IgD-negative memory B cell (primary cell): ENCODE measurements around the gene MAP3K12. TPM values are rescaled to one million over a fixed set of nuclear protein-coding genes. Genes with fewer than 3 reads are reported as not detected.

Experiments
- H3K27ac Mint-ChIP-seq, 3 donors: one replicate each; pipeline ENCODE4 v1.8.0; 2020 to 2022; ENCODE audit warnings: mild to moderate bottlenecking in 3 of 3, mixed read lengths in 3 of 3, moderate library complexity in 1 of 3
- H3K27me3 Mint-ChIP-seq: one replicate; pipeline ENCODE4 v1.8.0; 2021; ENCODE audit warnings: mixed read lengths
- H3K36me3 Mint-ChIP-seq: one replicate; pipeline ENCODE4 v1.8.0; 2020; ENCODE audit warnings: mild to moderate bottlenecking, mixed read lengths
- H3K4me1 Mint-ChIP-seq, 3 donors: one replicate each; pipeline ENCODE4 v1.8.0; 2020 to 2022; ENCODE audit warnings: mixed read lengths in 3 of 3, mild to moderate bottlenecking in 1 of 3
- H3K4me3 Mint-ChIP-seq, 4 donors: one replicate each; pipeline ENCODE4 v1.8.0; 2020 to 2022; ENCODE audit warnings: mild to moderate bottlenecking in 4 of 4, mixed read lengths in 4 of 4, moderate library complexity in 3 of 4
- H3K9me3 Mint-ChIP-seq, 3 donors: one replicate each; pipeline ENCODE4 v1.8.0; 2020 to 2021; ENCODE audit warnings: mixed read lengths in 3 of 3, mild to moderate bottlenecking in 1 of 3
- polyA plus RNA-seq: library from polyadenylated mRNA; unstranded; fragments of 300-500 nt; fragmentation: Illumina TruSeq; gene quantifications from one replicate; pipeline ENCODE4 v1.2.3, GENCODE V29; 2021

Gene MAP3K12
- polyA plus RNA-seq, 1 donor from 2014 or later: 1.4 TPM

DNA sequence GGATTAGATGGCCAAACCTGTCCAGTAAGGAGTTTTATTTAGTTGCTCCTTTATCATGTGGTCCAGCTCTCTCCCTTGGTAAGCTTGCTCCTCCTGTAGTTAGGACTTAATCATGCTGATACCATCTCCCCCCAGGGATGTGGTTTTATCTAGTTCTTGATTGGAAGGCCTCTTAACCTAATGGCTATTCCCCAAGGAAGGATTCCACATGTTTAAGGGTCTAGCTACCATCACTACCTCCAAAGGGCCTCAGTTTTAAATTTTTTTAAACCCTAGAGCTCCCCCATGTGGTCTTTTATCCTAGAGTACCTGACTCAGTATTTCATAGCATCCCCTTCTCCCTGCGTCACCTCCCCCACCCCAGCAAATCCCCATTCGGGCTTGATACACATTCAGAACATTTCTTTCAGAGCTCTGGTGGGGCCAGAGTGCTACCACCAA, 22.5 kb downstream of the MAP3K12 start:
- Mint-ChIP-seq H3K9me3 (no peaks in the 10 kb centered on the region), H3K4me3 (peak overlapping the region in 2 of 4 donors; percentile 20 to 38), H3K4me1 (peaks cover 12 to 19% (median 15%) of the 10 kb centered on the region in 3 donors), H3K27me3 (no peaks in the 10 kb centered on the region), H3K27ac (peak overlapping the region in 1 of 3 donors; percentile 75), H3K36me3 (peaks cover 3% of the 10 kb centered on the region)

DNA sequence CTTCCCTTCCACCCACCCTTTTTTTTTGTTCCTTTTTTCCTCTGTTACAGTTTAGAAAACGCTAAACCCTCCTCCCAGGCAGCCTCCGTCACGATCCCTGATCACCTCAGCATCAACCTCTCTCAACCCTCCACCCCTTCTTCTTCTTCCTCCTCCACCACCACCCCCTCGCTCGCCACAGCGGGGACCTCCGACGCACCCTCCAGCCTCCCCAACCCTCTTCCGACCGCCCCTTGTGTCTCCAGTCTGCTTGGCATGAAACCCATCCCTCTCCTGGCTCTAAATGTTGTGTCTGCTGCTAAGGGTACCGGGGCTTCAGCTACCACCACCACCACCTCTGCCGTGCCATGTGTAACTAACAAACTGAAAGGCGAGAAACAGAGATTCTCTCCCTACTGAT, 24.4 kb downstream of the MAP3K12 start:
- peak overlapping the region in 2 of 3 donors; percentile 58 to 70 for H3K27ac Mint-ChIP-seq
- H3K27me3 Mint-ChIP-seq: no peaks in the 10 kb centered on the region
- no peaks in the 10 kb centered on the region for H3K9me3 Mint-ChIP-seq
- H3K4me3 Mint-ChIP-seq: peak overlapping the region in 2 of 4 donors; percentile 5 to 39
- peaks cover 2% of the 10 kb centered on the region for H3K36me3 Mint-ChIP-seq
- H3K4me1 Mint-ChIP-seq: peaks cover 13 to 19% (median 15%) of the 10 kb centered on the region in 3 donors

GRCh38 chr12:53474077-53474476, 25.2 kb downstream of the MAP3K12 start:
- Mint-ChIP-seq H3K27me3 (no peaks in the 10 kb centered on the region), H3K4me1 (peaks cover 13 to 19% (median 15%) of the 10 kb centered on the region in 3 donors), H3K9me3 (no peaks in the 10 kb centered on the region), H3K4me3 (peak overlapping the region in 1 of 4 donors; percentile 17), H3K27ac (peak overlapping the region in 1 of 3 donors; percentile 70), H3K36me3 (peaks cover 2% of the 10 kb centered on the region)

GRCh38 chr12:53472056-53472582, 27.1 kb downstream of the MAP3K12 start:
- Mint-ChIP-seq H3K4me3 (no peak overlapping the region), H3K36me3 (peaks cover 2% of the 10 kb centered on the region), H3K9me3 (no peaks in the 10 kb centered on the region), H3K4me1 (peaks cover 13 to 19% (median 18%) of the 10 kb centered on the region in 3 donors), H3K27me3 (no peaks in the 10 kb centered on the region), H3K27ac (peak overlapping the region in 1 of 3 donors; percentile 49)

- Mint-ChIP-seq H3K4me3 (no peak overlapping the region), H3K36me3 (peaks cover 2% of the 10 kb centered on the region)
Measured at GRCh38 chr12:53468282-53468681, 31.0 kb downstream of the MAP3K12 start.

GRCh38 chr12:53467880-53468279, 31.4 kb downstream of the MAP3K12 start:
- H3K27me3 Mint-ChIP-seq: no peaks in the 10 kb centered on the region
- no peaks in the 10 kb centered on the region for H3K9me3 Mint-ChIP-seq

More at GRCh38 chr12:53468282-53468681, 31.0 kb downstream of the MAP3K12 start:
- H3K27ac Mint-ChIP-seq: peak overlapping the region in 2 of 3 donors; percentile 59 to 83
- H3K9me3 Mint-ChIP-seq: no peaks in the 10 kb centered on the region
- peaks cover 6 to 10% (median 8%) of the 10 kb centered on the region in 3 donors for H3K4me1 Mint-ChIP-seq
- H3K27me3 Mint-ChIP-seq: no peaks in the 10 kb centered on the region

GRCh38 chr12:53467082-53467481, 32.2 kb downstream of the MAP3K12 start:
- Mint-ChIP-seq H3K4me1 (peaks cover 3 to 11% (median 6%) of the 10 kb centered on the region in 3 donors), H3K4me3 (no peak overlapping the region), H3K27me3 (no peaks in the 10 kb centered on the region), H3K27ac (no peak overlapping the region), H3K9me3 (no peaks in the 10 kb centered on the region), H3K36me3 (peaks cover 2% of the 10 kb centered on the region)

More at GRCh38 chr12:53467880-53468279, 31.4 kb downstream of the MAP3K12 start:
- Mint-ChIP-seq H3K27ac (peak overlapping the region in 2 of 3 donors; percentile 43 to 56), H3K4me1 (peaks cover 6 to 10% (median 8%) of the 10 kb centered on the region in 3 donors), H3K4me3 (no peak overlapping the region), H3K36me3 (peaks cover 2% of the 10 kb centered on the region)

DNA sequence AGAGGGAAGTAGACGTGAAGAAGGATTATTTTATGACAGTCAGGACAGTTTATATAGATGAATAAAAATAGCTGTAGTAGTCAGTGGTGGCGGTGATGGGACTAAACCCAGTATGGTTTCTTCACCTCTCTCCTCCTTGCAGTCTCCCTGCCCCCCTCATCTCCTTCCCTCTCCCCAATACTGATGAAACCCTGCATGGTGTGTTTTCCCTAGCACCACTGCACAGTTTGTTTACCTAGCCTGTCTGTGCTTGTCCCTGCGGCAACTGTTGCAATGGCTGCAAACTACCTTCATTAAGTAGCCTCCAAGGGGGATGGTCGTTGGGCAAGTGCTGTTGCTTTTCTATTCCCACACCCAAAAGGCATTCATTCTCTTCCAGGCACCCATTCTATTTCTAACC, 32.6 kb downstream of the MAP3K12 start:
- peaks cover 2 to 8% (median 5%) of the 10 kb centered on the region in 3 donors for H3K4me1 Mint-ChIP-seq
- no peak overlapping the region for H3K27ac Mint-ChIP-seq
- peaks cover 2% of the 10 kb centered on the region for H3K36me3 Mint-ChIP-seq
- H3K4me3 Mint-ChIP-seq: no peak overlapping the region
- no peaks in the 10 kb centered on the region for H3K9me3 Mint-ChIP-seq
- H3K27me3 Mint-ChIP-seq: no peaks in the 10 kb centered on the region

DNA sequence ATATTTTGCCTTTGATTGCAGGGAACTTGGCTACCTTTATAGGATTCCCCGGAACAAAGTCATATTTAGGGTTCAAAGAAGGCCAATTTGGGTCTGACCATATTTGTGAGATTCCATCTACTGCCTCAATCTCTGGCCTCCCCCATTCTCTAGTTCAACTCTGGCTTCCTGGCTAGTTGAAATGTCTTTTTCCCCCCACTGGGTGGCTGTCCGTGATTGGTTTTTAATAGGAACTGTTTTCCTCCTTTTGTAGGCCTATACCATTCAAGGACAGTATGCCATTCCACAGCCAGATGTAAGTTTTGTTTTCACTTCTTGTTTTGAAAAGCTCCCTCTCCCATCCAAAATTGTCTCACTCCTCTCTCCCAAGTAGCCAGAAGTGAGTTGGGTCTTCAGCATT, 33.6 kb downstream of the MAP3K12 start:
- H3K36me3 Mint-ChIP-seq: peaks cover 2% of the 10 kb centered on the region
- H3K9me3 Mint-ChIP-seq: no peaks in the 10 kb centered on the region
- no peak overlapping the region for H3K27ac Mint-ChIP-seq
- H3K4me3 Mint-ChIP-seq: peak overlapping the region in 2 of 4 donors; percentile 5 to 25
- no peaks in the 10 kb centered on the region for H3K27me3 Mint-ChIP-seq
- H3K4me1 Mint-ChIP-seq: peaks cover 0 to 9% (median 5%) of the 10 kb centered on the region in 3 donors

DNA sequence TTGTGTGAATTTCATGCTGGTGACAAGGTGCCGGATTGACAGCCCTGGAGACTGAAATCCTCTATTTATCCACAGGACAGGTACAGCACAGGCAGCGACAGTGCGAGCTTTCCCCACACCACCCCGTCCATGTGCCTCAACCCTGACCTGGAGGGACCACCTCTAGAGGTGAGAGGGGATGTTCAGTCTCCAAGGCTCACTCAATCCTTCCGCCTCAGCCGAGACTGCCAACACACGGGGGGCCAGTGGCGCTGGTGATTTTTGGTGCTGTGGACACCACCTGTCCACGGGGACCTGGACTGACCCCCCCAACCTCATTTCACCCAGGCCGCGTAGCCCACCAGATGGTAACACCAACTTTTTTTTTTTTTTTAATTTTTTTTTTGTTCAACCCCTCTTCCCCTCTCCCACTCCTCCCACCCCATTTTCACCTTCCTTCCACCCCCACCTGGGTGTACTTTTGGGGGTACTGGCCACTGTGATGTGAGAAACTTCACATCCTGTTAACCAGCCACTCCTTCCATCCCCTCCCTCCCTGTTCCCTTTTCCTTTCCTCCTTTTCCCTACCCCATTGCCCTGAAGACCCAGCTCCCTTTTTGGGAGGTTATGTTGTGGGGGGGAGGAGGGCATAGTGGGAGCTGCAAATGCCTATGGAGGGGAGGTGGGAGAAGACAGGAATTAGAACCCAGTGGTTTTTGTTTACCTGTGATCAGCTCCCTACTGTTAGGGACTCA, 34.4 kb downstream of the MAP3K12 start:
- peaks cover 0 to 15% (median 6%) of the 10 kb centered on the region in 3 donors for H3K4me1 Mint-ChIP-seq
- H3K27ac Mint-ChIP-seq: peak overlapping the region in 1 of 3 donors; percentile 63
- peaks cover 2% of the 10 kb centered on the region for H3K36me3 Mint-ChIP-seq
- no peaks in the 10 kb centered on the region for H3K9me3 Mint-ChIP-seq
- H3K27me3 Mint-ChIP-seq: no peaks in the 10 kb centered on the region
- H3K4me3 Mint-ChIP-seq: no peak overlapping the region

DNA sequence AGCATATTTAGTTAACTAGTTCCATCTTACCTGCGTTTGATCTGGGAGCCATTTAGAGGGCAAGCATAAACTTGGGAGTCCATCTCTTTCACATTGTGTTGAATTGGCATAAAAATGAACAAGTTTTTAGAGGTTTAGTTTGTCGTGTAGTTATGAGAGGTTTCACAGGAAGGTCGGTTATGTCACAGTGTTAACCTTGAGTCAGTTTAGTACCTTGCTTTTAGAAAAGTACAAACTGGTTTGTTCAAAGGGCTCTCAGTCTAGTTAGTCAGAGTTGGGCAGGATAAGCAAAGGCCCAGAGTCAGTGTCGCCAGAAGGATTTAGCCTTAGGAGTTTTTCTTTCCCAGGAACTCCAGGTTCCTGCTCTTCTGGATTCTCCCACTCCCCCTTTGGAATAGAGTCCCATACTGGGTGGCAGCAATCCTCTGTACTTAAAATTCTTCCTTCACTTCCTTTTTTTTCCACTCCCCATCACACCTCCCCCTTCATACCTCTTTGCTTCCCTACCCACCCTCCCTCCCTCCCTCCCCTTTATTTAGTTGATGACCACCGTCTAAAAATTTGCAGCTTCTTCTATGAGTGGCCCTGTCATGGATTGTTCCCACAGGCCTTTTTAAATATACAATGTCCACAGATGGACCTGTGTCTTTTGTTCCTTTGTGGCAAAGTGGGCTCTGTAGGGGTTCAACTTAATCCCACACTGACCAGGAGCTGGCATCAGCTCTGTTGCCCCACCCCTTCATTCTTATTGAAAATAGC, 35.3 kb downstream of the MAP3K12 start:
- H3K4me3 Mint-ChIP-seq: no peak overlapping the region
- H3K27ac Mint-ChIP-seq: peak overlapping the region in 1 of 3 donors; percentile 56
- no peaks in the 10 kb centered on the region for H3K27me3 Mint-ChIP-seq
- peaks cover 2% of the 10 kb centered on the region for H3K36me3 Mint-ChIP-seq
- H3K4me1 Mint-ChIP-seq: peaks cover 0 to 15% (median 6%) of the 10 kb centered on the region in 3 donors
- no peaks in the 10 kb centered on the region for H3K9me3 Mint-ChIP-seq

GRCh38 chr12:53462935-53463334, 36.3 kb downstream of the MAP3K12 start:
- Mint-ChIP-seq H3K27ac (no peak overlapping the region), H3K27me3 (no peaks in the 10 kb centered on the region), H3K36me3 (peaks cover 2% of the 10 kb centered on the region), H3K4me1 (peaks cover 0 to 15% (median 3%) of the 10 kb centered on the region in 3 donors), H3K4me3 (no peak overlapping the region), H3K9me3 (no peaks in the 10 kb centered on the region)

- H3K27ac Mint-ChIP-seq: no peak overlapping the region
- H3K4me1 Mint-ChIP-seq: peaks cover 0 to 15% (median 3%) of the 10 kb centered on the region in 3 donors
- no peaks in the 10 kb centered on the region for H3K27me3 Mint-ChIP-seq
- no peak overlapping the region for H3K4me3 Mint-ChIP-seq
- no peaks in the 10 kb centered on the region for H3K9me3 Mint-ChIP-seq
- H3K36me3 Mint-ChIP-seq: peaks cover 2% of the 10 kb centered on the region
Measured at GRCh38 chr12:53461591-53461990, 37.7 kb downstream of the MAP3K12 start.

- H3K4me3 Mint-ChIP-seq: peak overlapping the region in 1 of 4 donors; percentile 34
- peaks cover 0 to 15% (median 3%) of the 10 kb centered on the region in 3 donors for H3K4me1 Mint-ChIP-seq
- H3K36me3 Mint-ChIP-seq: no peaks in the 10 kb centered on the region
- peak overlapping the region in 2 of 3 donors; percentile 46 to 67 for H3K27ac Mint-ChIP-seq
- no peaks in the 10 kb centered on the region for H3K27me3 Mint-ChIP-seq
- H3K9me3 Mint-ChIP-seq: no peaks in the 10 kb centered on the region
Measured at GRCh38 chr12:53461059-53461458, 38.2 kb downstream of the MAP3K12 start.

- H3K9me3 Mint-ChIP-seq: no peaks in the 10 kb centered on the region
- H3K27me3 Mint-ChIP-seq: no peaks in the 10 kb centered on the region
- H3K36me3 Mint-ChIP-seq: peaks cover 4% of the 10 kb centered on the region
- H3K4me1 Mint-ChIP-seq: peaks cover 7 to 22% (median 10%) of the 10 kb centered on the region in 3 donors
- H3K27ac Mint-ChIP-seq: no peak overlapping the region
- no peak overlapping the region for H3K4me3 Mint-ChIP-seq
Measured at GRCh38 chr12:53459097-53459496, 40.2 kb downstream of the MAP3K12 start.
